Ishikawa (cell line): ENCODE results near the gene LPAR3.

Source experiments
- CEBPB ChIP-seq: IDR thresholded peaks from 2 replicates; pipeline ENCODE4 v1.6.1; 2012
- CREB1 ChIP-seq: IDR thresholded peaks from 2 replicates; pipeline ENCODE4 v1.6.1; 2012; ENCODE audit warnings: low read depth
- EGR1 ChIP-seq: IDR thresholded peaks from 2 replicates; pipeline ENCODE4 v1.6.1; 2012
- EP300 ChIP-seq: IDR thresholded peaks from 2 replicates; pipeline ENCODE4 v1.6.1; 2012; ENCODE audit warnings: borderline replicate concordance
- FOXM1 ChIP-seq: IDR thresholded peaks from 2 replicates; pipeline ENCODE4 v1.6.1; 2012; ENCODE audit warnings: low read depth, borderline replicate concordance
- MAX ChIP-seq: IDR thresholded peaks from 2 replicates; pipeline ENCODE4 v1.6.1; 2012
- NFIC ChIP-seq: IDR thresholded peaks from 2 replicates; pipeline ENCODE4 v1.6.1; 2012
- RAD21 ChIP-seq: IDR thresholded peaks from 2 replicates; pipeline ENCODE4 v1.6.1; 2012; ENCODE audit warnings: low read depth
- TAF1 ChIP-seq: IDR thresholded peaks from 2 replicates; pipeline ENCODE4 v1.6.1; 2012; ENCODE audit warnings: low read depth, mild to moderate bottlenecking
- TCF12 ChIP-seq: IDR thresholded peaks from 2 replicates; pipeline ENCODE4 v1.6.1; 2012; ENCODE audit warnings: low read depth
- TEAD4 ChIP-seq: IDR thresholded peaks from 2 replicates; pipeline ENCODE4 v1.6.1; 2012
- YY1 ChIP-seq: IDR thresholded peaks from 2 replicates; pipeline ENCODE4 v1.6.1; 2012; ENCODE audit warnings: low read depth
- ZBTB7A ChIP-seq: IDR thresholded peaks from 2 replicates; pipeline ENCODE4 v1.6.1; 2012; ENCODE audit warnings: low read depth
- TF ChIP-seq, protein P1 (sequence below): IDR thresholded peaks from 2 replicates; pipeline ENCODE4 v1.6.1; 2012
- TF ChIP-seq, protein P2 (sequence below): IDR thresholded peaks from 2 replicates; pipeline ENCODE4 v1.6.1; 2012; ENCODE audit warnings: low read depth, mild to moderate bottlenecking

LPAR3 gene

DNA sequence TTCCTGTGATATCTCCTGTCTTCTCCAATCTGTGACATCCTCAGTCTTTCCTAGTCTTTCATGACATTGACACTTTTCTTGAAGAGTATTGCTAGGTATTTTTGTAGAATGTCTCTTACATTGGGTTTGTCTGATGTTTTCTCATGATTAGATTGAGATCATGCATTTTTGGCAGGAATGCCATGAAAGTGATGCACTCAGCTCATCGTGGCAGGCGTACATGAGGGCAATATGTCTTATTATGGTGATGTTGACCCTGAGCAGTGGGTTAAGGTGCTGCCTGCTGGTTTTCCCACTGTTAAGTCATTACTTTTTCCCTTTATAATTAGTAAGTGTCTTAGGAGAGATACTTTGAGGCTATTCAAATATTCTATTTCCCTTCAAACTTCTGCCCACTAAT is 122.5 kb downstream of the LPAR3 start:
- TF ChIP-seq MAX = no peak
- no peak for TF ChIP-seq EP300
- no peak for TF ChIP-seq TCF12
- no peak for TF ChIP-seq EGR1
- TF ChIP-seq FOXM1 = no peak
- no peak for TF ChIP-seq CEBPB
- TF ChIP-seq ZBTB7A = no peak
- no peak for TF ChIP-seq YY1
- TF ChIP-seq, protein P1, sequence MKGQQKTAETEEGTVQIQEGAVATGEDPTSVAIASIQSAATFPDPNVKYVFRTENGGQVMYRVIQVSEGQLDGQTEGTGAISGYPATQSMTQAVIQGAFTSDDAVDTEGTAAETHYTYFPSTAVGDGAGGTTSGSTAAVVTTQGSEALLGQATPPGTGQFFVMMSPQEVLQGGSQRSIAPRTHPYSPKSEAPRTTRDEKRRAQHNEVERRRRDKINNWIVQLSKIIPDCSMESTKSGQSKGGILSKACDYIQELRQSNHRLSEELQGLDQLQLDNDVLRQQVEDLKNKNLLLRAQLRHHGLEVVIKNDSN = no peak
- TF ChIP-seq NFIC = no peak
- TF ChIP-seq TAF1 = no peak
- no peak for TF ChIP-seq CREB1
- TF ChIP-seq RAD21 = no peak
- TF ChIP-seq, protein P2, sequence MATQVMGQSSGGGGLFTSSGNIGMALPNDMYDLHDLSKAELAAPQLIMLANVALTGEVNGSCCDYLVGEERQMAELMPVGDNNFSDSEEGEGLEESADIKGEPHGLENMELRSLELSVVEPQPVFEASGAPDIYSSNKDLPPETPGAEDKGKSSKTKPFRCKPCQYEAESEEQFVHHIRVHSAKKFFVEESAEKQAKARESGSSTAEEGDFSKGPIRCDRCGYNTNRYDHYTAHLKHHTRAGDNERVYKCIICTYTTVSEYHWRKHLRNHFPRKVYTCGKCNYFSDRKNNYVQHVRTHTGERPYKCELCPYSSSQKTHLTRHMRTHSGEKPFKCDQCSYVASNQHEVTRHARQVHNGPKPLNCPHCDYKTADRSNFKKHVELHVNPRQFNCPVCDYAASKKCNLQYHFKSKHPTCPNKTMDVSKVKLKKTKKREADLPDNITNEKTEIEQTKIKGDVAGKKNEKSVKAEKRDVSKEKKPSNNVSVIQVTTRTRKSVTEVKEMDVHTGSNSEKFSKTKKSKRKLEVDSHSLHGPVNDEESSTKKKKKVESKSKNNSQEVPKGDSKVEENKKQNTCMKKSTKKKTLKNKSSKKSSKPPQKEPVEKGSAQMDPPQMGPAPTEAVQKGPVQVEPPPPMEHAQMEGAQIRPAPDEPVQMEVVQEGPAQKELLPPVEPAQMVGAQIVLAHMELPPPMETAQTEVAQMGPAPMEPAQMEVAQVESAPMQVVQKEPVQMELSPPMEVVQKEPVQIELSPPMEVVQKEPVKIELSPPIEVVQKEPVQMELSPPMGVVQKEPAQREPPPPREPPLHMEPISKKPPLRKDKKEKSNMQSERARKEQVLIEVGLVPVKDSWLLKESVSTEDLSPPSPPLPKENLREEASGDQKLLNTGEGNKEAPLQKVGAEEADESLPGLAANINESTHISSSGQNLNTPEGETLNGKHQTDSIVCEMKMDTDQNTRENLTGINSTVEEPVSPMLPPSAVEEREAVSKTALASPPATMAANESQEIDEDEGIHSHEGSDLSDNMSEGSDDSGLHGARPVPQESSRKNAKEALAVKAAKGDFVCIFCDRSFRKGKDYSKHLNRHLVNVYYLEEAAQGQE = no peak
- no peak for TF ChIP-seq TEAD4

- TF ChIP-seq ZBTB7A = no peak
- TF ChIP-seq, protein P1 = no peak
These were observed 123.4 kb downstream of the LPAR3 start for GRCh38 chr1:84769636-84770035.

GRCh38 chr1:84768634-84769033 is 124.4 kb downstream of the LPAR3 start:
- no peak for TF ChIP-seq EGR1

DNA sequence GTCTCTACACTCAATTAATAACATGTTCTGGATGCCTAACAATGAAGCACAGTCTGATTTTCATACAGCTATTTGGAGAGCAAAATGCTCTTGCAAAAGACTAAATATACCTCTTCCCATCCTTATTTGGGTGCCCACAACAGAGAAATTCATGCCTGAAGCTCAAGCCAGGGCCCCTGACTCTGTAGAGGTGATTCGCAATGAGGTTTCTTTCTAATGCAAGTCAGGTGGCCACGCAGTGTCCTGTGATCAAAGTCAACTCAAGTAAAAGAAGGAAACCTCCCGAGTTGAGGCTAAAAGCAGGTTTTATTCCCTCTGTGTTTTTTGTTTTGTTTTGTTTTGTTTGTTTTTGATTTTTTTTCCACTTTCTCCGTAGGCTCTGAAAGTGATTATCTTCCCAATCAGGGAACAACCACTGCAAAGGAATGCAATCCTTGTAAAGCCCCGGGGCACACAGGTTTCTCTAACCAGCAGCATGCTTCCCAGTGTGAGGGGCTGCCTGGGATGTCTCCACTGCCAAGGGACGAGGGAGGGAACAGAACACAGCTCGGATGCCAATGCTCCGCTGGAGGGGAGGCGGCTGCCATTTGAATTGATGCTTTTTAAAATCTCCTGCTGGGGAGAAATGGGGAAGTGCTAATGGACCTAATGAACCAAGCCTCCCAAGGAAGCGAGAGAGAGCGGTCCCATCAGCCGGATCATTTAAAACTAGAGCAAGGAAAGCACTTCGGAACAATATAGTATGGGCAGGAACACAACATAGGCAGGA is 128.9 kb downstream of the LPAR3 start:
- TF ChIP-seq CEBPB = no peak
- no peak for TF ChIP-seq TEAD4
- TF ChIP-seq FOXM1 = no peak
- no peak for TF ChIP-seq ZBTB7A
- no peak for TF ChIP-seq EGR1
- TF ChIP-seq CREB1 = no peak
- no peak for TF ChIP-seq EP300
- TF ChIP-seq MAX = no peak
- no peak for TF ChIP-seq TAF1
- TF ChIP-seq NFIC = no peak
- TF ChIP-seq, protein P2 = no peak
- TF ChIP-seq TCF12 = no peak
- TF ChIP-seq RAD21 = no peak
- no peak for TF ChIP-seq YY1
- TF ChIP-seq, protein P1 = no peak

GRCh38 chr1:84762664-84763063 is 130.3 kb downstream of the LPAR3 start:
- TF ChIP-seq EGR1 = no peak
- no peak for TF ChIP-seq CEBPB
- no peak for TF ChIP-seq MAX
- no peak for TF ChIP-seq YY1
- no peak for TF ChIP-seq EP300
- no peak for TF ChIP-seq FOXM1
